GM12878 (cell line): ENCODE data around the gene PPARA. TPM values are rescaled to one million over a fixed set of nuclear protein-coding genes. Genes with fewer than 3 reads are reported as not detected.

Source experiments
- ASH2L ChIP-seq: fragments of 300-600, 200-600 bp; sonication (generic); IDR thresholded peaks from 2 replicates; pipeline ENCODE4 v1.6.1; 2017; ENCODE audit warnings: low read depth, mild to moderate bottlenecking, borderline replicate concordance
- BMI1 ChIP-seq: fragments of 450-650 bp; IDR thresholded peaks from 2 replicates; pipeline ENCODE4 v1.6.1; 2016; ENCODE audit warnings: mild to moderate bottlenecking, moderate library complexity, borderline replicate concordance
- CHD2 ChIP-seq: IDR thresholded peaks from 2 replicates; pipeline ENCODE4 v1.6.1; 2011; ENCODE audit warnings: low read depth, low read length, improper control_type of control experiment, borderline replicate concordance
- NBN ChIP-seq: fragments of 450-650 bp; IDR thresholded peaks from 2 replicates; pipeline ENCODE4 v1.6.1; 2016
- POLR2AphosphoS5 ChIP-seq: IDR thresholded peaks from 2 replicates; pipeline ENCODE4 v1.6.1; 2011; ENCODE audit warnings: mild to moderate bottlenecking, low read length, inconsistent platforms
- SREBF2 ChIP-seq: IDR thresholded peaks from 2 replicates; pipeline ENCODE4 v1.6.1; 2012; ENCODE audit warnings: mild to moderate bottlenecking, low read length
- TARDBP ChIP-seq: IDR thresholded peaks from 2 replicates; pipeline ENCODE4 v1.6.1; 2016; ENCODE audit warnings: borderline replicate concordance
- polyA plus RNA-seq, 11 experiments: library from polyadenylated mRNA; depleted of rRNA in 4 of 11; unstranded in 6 of 11; stranded (reverse) in 5 of 11; fragments of >200 nt; fragmentation: Nextera tagmentation in 4 of 11; fragmentation: Illumina TruSeq in 1 of 11; extraction: Ambion mirVana in 4 of 11; extraction: Trizol in 1 of 11; gene quantifications; 1 replicate in 1 of 11; 2 replicates in 10 of 11; pipeline versions ENCODE4 v1.2.1 to v1.2.3, GENCODE V29; 2011 to 2016; ENCODE audit warnings: inconsistent platforms in 2 of 11, missing spikeins in 2 of 11, low read depth in 1 of 11
- total RNA-seq, 4 experiments: library from RNA; depleted of rRNA in 3 of 4; stranded (reverse); fragments of >200 nt in 3 of 4; fragmentation: Illumina TruSeq in 1 of 4; extraction: Trizol in 1 of 4; gene quantifications; 2 replicates each; pipeline versions ENCODE4 v1.2.1 to v1.2.3, GENCODE V29; 2013 to 2021
- TF ChIP-seq, protein P1 (sequence below): fragments of 450-650 bp; formaldehyde crosslinking; IDR thresholded peaks from 2 replicates; pipeline ENCODE4 v1.4.0; 2020; ENCODE audit warnings: mild to moderate bottlenecking, moderate library complexity
- TF ChIP-seq, protein P2 (sequence below): fragments of 450-650 bp; formaldehyde crosslinking; IDR thresholded peaks from 2 replicates; pipeline ENCODE4 v1.4.0; 2022; ENCODE audit warnings: mild to moderate bottlenecking, moderate library complexity
- TF ChIP-seq, protein P3 (sequence below): fragments of 450-650 bp; IDR thresholded peaks from 2 replicates; pipeline ENCODE4 v1.6.1; 2014; ENCODE audit warnings: mild to moderate bottlenecking
- TF ChIP-seq, protein P4 (sequence below): IDR thresholded peaks from 2 replicates; pipeline ENCODE4 v1.6.1; 2011; ENCODE audit warnings: borderline replicate concordance, low read depth, mild to moderate bottlenecking, moderate library complexity, mixed read lengths, low read length; ENCODE audit not compliant: insufficient read depth; ENCODE audit errors: extremely low read length
- TF ChIP-seq, protein P5 (sequence below): IDR thresholded peaks from 2 replicates; pipeline ENCODE4 v1.6.1; 2012; ENCODE audit warnings: low read depth, low read length, improper control_type of control experiment

The PPARA gene
- total and polyA plus RNA-seq, 10 of the 15 experiments (the other 5 are each of a cell fraction or from before 2014, with no cell fraction given), result 0.72 to 10.4 (median 4.6) TPM

DNA sequence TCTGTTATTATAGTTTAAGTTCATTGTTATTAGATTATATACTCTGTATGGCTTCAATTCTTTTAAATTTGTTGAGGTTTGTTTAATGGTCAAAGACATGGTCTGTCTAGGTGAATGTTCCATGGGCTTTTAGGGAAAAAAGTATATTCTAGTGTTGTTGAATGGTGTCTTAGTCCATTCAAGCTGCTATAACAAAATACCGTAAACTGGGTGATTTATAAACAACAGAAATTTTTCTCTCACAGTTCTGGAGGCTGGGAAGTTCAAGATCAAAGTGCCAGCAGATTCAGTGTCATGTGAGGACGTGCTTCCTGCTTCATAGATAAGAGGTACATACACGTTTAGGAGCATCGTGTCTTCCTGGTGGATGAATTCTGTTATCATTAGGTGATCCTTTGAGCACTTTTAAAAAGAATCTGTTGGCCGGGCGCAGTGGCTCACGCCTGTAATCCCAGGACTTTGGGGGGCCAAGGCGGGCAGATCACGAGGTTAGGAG lies 26.2 kb downstream of the PPARA start (continued):
- TF ChIP-seq, protein P1, sequence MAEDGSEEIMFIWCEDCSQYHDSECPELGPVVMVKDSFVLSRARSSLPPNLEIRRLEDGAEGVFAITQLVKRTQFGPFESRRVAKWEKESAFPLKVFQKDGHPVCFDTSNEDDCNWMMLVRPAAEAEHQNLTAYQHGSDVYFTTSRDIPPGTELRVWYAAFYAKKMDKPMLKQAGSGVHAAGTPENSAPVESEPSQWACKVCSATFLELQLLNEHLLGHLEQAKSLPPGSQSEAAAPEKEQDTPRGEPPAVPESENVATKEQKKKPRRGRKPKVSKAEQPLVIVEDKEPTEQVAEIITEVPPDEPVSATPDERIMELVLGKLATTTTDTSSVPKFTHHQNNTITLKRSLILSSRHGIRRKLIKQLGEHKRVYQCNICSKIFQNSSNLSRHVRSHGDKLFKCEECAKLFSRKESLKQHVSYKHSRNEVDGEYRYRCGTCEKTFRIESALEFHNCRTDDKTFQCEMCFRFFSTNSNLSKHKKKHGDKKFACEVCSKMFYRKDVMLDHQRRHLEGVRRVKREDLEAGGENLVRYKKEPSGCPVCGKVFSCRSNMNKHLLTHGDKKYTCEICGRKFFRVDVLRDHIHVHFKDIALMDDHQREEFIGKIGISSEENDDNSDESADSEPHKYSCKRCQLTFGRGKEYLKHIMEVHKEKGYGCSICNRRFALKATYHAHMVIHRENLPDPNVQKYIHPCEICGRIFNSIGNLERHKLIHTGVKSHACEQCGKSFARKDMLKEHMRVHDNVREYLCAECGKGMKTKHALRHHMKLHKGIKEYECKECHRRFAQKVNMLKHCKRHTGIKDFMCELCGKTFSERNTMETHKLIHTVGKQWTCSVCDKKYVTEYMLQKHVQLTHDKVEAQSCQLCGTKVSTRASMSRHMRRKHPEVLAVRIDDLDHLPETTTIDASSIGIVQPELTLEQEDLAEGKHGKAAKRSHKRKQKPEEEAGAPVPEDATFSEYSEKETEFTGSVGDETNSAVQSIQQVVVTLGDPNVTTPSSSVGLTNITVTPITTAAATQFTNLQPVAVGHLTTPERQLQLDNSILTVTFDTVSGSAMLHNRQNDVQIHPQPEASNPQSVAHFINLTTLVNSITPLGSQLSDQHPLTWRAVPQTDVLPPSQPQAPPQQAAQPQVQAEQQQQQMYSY (CRISPR knock-in tag), result no peak
- TF ChIP-seq, protein P2, sequence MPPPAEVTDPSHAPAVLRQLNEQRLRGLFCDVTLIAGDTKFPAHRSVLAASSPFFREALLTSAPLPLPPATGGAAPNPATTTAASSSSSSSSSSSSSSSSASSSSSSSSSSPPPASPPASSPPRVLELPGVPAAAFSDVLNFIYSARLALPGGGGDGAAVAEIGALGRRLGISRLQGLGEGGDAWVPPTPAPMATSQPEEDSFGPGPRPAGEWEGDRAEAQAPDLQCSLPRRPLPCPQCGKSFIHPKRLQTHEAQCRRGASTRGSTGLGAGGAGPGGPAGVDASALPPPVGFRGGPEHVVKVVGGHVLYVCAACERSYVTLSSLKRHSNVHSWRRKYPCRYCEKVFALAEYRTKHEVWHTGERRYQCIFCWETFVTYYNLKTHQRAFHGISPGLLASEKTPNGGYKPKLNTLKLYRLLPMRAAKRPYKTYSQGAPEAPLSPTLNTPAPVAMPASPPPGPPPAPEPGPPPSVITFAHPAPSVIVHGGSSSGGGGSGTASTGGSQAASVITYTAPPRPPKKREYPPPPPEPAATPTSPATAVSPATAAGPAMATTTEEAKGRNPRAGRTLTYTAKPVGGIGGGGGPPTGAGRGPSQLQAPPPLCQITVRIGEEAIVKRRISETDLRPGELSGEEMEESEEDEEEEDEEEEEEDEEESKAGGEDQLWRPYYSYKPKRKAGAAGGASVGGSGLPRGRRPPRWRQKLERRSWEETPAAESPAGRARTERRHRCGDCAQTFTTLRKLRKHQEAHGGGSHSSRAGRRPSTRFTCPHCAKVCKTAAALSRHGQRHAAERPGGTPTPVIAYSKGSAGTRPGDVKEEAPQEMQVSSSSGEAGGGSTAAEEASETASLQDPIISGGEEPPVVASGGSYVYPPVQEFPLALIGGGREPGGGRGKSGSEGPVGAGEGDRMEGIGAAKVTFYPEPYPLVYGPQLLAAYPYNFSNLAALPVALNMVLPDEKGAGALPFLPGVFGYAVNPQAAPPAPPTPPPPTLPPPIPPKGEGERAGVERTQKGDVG, result no peak
- no peak for TF ChIP-seq SREBF2
- TF ChIP-seq POLR2AphosphoS5, result no peak
- TF ChIP-seq, protein P3, sequence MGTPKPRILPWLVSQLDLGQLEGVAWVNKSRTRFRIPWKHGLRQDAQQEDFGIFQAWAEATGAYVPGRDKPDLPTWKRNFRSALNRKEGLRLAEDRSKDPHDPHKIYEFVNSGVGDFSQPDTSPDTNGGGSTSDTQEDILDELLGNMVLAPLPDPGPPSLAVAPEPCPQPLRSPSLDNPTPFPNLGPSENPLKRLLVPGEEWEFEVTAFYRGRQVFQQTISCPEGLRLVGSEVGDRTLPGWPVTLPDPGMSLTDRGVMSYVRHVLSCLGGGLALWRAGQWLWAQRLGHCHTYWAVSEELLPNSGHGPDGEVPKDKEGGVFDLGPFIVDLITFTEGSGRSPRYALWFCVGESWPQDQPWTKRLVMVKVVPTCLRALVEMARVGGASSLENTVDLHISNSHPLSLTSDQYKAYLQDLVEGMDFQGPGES, result no peak
- TF ChIP-seq TARDBP, result no peak
- TF ChIP-seq, protein P4, sequence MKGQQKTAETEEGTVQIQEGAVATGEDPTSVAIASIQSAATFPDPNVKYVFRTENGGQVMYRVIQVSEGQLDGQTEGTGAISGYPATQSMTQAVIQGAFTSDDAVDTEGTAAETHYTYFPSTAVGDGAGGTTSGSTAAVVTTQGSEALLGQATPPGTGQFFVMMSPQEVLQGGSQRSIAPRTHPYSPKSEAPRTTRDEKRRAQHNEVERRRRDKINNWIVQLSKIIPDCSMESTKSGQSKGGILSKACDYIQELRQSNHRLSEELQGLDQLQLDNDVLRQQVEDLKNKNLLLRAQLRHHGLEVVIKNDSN, result no peak
- TF ChIP-seq, protein P5, sequence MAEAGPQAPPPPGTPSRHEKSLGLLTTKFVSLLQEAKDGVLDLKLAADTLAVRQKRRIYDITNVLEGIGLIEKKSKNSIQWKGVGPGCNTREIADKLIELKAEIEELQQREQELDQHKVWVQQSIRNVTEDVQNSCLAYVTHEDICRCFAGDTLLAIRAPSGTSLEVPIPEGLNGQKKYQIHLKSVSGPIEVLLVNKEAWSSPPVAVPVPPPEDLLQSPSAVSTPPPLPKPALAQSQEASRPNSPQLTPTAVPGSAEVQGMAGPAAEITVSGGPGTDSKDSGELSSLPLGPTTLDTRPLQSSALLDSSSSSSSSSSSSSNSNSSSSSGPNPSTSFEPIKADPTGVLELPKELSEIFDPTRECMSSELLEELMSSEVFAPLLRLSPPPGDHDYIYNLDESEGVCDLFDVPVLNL, result no peak
- TF ChIP-seq CHD2, result no peak
- no peak for TF ChIP-seq NBN
- TF ChIP-seq ASH2L, result no peak
- TF ChIP-seq BMI1, result no peak
